Stimulated activated CD4-positive, alpha-beta T cell treated with anti-CD3 and anti-CD28 coated beads, Interleukin-12 subunit alpha, Interleukin-12 subunit beta, amount 100 ng/mL, for 4 hours (primary cell): ENCODE measurements around the gene CA11.
"Not testable (repeated sequence)": the region's sequence is repeated elsewhere in the genome, so short reads cannot be mapped to it uniquely, and the experiment has no call there.

Experiments used
- DNase-seq: peaks from one replicate; pipeline ENCODE4 v3.0.0-alpha.2; 2020

The CA11 gene

DNA sequence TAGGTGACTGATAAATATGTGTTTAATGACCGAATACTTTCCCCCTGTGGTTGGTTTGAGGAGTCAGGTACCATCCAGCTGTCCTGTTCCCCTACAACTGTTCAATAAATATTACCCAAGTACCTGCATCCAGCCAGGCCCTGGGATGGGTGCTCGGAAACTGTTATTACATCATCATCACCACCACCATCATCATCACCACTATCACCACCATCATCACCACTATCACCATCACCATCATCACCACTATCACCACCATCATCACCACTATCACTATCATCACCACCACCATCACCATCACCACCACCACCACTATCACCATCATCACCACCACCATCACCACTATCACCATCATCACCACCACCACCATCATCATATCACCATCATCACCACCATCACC lies 22.8 kb upstream of the CA11 start:
- DNase-seq: no peak

DNA sequence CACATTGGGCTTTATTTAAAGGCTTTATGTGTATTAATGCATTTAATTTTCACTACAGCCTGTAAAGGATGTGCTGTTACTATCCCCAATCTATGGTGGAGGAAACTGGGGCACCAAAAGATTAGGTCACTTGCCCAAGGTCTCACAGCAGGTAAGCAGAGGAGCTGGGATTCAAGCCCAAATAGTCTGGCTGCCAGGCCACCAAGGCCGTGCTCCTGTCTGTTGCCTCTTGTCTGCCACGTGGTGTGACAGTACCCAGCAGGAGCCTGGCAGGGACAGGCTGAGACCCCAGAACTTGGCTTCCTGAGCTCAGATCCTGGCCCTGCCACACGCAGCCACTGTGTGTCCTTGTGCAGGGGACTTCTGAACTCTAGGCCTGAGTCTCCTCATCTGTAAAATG lies 22.3 kb upstream of the CA11 start:
- DNase-seq: no peak

DNA sequence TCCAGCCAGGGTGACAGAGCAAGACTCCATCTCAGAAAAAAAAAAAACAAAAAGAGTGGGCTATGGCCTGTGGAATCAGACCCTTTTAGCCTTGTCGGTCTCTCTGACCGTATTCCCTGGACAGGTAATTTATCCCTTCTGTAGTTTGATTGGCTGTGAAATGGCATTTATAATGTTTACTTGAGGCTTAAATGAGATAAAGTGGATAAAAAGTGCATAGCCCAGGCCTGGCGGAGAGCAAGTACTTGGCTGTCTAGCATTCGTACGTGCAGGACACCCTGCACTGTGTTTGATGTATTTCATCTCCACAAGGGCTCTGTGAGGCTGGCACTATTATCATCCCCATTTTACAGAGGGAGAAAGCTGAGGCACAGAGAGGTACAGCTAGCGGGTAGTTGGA lies 19.8 kb upstream of the CA11 start:
- DNase-seq: no peak

DNA sequence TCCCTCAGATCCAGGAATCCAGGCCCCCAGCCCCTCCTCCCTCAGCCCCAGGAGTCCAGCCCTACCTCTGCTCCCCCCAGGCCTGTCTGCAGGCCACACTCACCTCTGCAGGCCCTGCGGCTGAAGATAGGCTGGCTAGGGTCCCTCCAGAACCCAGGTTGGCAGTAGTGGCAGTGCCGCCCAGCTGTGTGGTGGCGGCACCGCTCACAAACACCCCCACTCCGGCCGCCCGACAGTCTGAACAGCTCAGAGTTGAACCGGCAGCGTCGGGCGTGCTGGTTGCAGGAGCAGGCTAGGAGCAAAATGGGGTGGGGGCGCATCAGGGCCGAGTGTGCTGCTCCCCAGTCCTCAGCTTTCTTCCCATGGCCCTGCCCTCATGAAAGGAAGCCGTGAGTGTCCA lies 18.5 kb upstream of the CA11 start:
- DNase-seq: no peak

DNA sequence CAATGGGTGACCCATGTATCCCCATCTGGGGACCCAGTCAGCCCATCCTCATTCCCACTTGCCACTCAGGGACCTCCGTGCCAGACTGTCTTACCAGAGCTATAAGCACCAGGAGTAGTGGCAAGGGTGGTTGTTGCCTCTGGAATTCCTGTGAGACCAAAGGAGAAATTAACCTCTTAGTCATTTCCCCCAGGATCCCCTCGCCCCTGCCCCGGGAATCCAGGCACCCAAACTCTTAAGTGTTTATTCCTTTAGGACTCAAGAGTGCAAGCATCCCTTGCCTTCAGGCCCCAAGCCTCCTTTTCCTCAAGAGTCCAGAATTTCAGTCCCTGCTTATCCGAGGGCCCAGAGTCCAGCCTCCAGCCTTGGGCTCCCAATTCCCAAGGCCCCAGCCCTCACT lies 17.7 kb upstream of the CA11 start:
- no peak for DNase-seq

DNA sequence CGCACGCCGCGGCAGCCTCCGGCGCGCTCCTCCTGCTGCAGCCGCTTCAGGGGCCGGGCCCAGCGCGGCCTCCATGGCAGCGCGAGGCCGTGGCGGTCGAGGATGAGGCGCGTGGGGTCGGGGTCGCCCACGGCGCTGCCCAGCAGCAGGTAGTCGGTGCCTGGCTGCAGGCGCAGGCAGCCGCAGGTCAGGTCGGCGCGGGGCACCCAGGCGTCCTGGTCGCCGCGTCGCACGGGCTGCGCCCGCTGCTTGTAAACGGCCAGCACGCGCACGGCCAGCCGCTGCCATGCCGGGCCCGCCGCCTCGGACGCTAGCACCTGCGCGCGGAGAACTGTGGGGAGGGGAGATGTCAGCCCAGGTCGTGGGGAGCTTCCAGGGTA lies 15.7 kb upstream of the CA11 start:
- DNase-seq: no peak

DNA sequence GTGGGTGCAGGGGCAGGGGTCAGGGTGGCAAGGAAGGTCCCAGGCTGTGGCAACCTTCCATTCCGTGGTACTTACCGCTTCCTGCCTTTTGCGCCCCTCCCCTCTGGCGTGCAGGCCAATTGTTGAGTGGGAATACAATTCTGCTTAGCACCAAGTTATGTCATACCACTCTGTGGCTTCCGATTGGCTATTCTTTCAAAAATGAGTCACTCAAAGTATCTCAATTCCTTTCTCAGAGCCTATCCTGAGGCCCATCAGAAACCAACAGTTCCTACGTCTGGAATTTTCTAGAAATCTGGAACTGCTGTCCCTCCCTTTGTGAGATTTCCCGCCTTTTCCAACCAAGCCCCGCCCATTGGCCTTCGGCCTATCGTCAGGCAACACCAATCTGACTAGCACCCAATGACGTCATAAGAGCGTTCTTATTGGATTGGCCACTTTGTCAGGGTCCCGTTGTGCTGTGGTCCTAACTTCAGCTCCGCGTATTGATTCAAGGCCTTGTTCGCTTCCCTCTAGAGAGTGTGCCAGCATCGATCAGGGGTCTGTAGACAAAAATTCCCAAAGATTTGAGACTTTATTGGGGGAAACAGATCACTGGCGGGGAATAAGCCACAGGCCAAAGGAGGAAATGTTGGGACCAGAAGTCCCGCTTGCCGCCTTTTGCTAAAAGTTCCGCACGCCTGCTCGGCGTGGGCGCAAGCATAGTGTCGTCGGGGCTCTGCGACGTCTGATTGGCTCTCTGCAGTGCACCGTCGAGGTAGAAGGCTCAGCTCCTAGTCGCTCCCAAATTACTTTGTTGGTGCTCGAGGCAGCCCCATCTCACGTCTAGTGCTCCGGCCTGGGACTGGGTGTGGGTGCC lies 15.1 kb upstream of the CA11 start:
- peak; percentile 75 for DNase-seq

DNA sequence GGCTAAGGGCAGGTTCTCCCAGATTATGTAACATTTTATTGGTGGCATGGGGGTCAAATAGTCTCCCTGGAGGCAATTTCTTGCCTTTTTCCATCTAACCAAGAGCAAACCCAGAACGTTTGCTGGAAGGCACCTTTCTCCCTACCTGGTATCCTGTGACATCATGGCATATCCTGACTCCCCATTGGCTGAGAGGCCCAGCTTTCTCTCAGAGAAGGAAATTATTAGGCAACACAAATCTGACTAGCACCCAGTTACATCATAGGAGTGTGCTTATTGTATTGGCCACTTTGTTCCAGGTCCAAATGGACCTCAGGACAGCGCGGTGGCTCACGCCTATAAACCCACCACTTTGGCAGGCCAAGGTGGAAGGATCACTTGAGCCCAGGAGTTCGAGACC lies 13.8 kb upstream of the CA11 start:
- no peak for DNase-seq

DNA sequence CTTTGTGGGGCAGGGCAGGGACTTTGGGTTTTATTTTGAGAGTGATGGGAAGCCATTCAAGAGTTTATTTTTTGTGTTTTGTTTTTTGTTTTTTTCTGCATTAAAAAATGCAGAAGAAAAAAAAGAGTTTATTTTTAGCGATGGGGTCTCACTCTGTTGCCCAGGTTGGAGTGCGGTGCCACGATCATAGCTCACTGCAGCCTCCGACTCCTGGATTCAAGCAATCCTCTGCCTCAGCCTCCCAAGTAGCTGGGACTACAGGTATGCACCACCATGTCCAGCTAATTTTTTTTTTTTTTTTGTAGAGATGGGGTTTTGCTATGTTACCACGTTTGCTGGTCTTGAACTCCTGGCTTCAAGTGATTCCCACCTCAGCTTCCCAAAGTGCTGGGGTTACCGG lies 12.5 kb upstream of the CA11 start:
- DNase-seq: no peak

DNA sequence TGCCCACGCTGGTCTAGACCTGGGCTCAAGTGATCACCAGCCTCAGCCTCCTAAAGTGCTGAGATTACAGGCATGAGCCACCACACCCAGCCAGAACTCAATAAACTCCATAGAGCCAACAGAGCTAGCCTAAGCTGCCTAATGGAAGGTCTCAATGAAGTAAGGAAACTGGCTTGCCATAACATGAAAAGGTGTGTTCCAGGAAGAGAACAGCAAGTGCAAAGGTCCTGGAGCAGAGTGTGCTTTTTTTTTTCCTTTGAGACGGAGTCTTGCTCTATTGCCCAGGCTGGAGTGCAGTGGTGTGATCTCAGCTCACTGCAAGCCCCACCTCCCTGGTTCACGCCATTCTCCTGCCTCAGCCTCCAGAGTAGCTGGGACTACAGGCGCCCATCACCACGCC lies 11.8 kb upstream of the CA11 start:
- DNase-seq: not testable (repeated sequence)

DNA sequence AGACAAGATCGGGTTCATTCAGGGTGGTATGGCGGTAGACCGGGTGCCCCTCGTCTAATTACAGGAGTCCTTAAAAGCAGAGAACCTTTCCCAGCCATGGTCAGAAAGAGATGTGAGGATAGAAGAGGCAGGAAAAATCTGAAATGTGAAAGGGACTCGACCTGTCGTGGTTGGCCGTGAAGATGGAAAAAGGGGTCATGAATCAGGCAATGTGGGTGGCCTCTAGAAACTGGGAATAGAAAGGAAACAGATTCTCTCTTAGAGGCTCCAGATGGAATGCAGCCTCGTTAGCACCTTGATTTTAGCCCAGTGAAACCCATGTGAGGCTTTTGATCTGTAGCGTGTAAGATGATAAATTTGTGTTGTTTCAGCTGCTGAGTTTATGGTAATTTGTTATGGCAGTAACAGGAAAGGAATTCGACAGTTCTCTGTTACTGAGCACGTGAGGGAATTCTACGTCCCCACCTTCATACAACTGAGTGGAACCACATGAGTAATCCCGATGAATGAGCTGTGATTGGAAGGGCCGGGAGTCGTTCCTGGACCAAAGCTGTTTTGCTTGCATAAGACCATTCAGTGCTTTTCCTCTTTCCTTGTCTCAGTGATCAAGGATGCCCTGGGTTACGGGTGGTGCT lies 11.0 kb upstream of the CA11 start:
- no peak for DNase-seq

DNA sequence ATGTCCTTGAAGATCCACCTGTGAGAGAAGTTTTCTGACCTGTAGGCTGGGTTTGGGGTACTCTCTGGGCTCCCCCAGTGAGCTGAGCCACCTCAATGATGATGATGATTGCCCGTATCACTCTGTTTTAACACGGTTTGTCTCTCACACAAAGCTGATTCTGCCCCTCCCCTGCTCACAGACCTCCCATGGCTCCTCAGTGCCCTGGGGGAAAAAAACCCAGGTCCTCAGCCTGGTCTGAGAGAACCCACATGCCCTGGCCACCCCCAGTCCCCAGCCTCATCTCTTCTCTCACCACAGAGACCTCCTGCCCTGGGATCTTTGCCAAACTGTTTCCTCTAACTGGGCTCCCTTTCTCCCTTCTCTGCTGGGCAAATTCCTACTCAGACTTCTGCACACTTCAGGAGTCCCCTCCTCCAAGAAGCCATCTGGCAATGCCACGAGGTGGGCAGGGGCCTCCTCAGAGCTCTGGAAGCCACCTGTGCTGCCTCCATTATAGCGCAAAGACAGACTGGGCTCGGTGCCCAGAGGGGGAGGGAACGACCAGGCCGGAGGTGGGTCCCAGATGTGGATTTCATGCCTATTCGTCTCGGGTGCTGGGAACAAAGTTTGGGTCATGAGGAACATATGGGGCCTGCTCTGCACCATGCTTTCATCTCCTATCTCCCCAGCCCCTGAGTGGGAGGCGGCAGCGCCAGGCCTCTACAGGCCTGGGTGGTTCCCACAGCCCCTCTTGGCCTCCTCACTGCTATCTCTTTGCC lies 8.5 kb upstream of the CA11 start:
- no peak for DNase-seq

DNA sequence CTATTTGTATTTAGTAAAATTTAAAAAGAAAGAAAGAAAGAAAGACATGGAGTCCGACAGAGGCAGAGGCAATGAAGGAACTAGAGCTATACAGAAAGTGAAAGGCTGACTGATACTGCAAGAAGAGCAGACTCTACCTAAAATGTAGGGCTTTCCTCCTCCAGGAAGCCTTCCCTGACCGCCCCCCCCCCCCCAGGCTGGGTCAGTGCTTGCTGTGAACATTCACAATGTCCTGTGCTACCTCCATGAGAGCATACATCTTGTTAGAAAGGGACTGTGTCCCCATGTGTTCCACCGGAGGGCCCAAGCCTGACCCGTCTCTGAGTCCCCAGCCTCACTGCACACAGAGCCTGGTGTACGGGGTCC lies 5.7 kb upstream of the CA11 start:
- DNase-seq: no peak

DNA sequence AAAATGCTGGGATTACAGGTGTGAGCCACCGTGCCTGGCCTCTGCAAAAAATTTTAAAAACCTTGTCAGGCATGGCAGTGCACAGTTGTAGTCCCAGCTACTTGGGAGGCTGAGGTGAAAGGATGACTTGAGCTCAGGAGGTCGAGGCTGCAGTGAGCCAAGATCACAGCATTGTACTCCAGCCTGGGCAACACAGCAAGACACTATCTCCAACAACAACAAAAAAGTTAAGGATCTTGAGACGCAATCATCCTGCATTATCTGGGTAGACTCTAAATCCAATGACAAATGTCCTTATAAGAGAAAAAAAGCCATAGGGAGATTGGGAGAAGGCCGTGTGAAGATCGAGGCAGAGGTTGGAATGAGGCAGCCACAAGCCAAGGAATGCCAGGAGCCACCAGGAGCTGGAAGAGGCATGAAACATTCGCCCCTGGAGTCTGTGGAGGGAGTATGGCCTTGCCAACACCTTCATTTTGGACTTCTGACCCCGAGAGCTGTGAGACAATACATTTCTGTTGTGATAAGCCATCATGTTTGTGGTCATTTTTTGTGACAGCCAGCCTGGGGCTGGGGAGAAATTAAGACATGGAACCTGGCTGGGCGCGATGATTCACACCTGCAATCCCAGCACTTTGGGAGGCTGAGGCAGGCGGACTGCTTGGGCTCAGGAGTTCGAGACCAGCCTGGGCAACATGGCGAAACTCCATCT lies 5.1 kb upstream of the CA11 start:
- no peak for DNase-seq

DNA sequence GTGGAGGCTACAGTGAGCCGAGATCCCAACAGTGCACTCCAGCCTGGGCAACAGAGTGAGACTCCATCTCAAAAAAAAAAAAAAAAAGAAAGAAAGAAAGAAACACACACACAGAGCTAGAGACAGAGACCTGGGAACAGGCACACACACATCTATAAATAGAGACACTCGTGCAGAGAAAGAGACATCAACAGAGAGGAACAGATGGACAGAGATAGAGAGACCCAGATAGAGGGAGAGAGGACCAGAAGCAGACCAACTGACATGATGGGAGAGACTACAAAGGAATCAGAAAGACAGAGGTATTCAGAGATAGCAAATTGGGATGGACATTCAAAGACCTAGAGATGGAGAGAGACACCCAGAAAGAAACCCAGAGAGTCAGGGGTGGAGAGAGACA lies 2.1 kb upstream of the CA11 start:
- no peak for DNase-seq

DNA sequence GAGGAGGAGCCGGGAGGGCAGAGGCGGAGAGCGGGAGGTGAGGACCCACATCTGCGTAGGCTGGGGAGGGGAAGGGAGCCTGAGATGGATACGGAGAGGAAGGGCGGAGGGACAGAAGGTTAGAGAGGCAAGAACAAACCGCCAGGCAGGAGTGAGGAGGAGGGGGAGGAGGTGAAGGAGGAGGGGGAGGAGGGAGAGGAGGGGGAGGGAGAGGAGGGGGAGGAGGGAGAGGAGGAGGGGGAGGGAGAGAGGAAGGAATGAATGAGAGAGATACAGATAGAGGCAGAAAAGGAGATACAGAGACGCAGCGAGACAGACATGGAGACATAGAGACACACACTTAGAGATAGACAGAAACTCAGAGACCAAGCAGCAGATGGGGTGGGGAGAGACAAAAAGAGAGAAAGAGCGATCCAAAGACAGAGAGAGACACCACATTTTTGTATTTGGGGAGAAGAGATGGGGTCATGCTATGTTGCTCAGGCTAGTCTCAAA lies 782 bp upstream of the CA11 start:
- DNase-seq: no peak

DNA sequence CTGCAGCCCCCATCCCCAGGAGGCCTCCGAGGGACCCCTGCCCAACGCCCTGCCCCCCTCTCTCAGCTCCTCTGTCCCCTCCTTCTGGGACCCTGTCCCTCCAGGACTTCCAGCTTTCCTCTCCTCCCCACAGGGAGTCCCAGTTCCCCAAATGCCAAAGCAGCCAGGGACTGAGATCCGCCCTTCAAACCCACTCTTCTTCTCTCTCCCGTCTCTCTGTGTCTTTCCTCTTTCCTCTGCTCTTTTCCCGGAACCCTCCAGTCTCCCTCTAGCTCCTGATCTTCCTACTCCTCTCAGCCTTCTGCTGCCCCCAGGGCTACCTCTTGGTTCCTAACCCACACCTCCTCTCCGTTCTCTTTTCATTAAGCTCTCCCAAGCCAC lies 377 bp downstream of the CA11 start:
- DNase-seq: no peak

DNA sequence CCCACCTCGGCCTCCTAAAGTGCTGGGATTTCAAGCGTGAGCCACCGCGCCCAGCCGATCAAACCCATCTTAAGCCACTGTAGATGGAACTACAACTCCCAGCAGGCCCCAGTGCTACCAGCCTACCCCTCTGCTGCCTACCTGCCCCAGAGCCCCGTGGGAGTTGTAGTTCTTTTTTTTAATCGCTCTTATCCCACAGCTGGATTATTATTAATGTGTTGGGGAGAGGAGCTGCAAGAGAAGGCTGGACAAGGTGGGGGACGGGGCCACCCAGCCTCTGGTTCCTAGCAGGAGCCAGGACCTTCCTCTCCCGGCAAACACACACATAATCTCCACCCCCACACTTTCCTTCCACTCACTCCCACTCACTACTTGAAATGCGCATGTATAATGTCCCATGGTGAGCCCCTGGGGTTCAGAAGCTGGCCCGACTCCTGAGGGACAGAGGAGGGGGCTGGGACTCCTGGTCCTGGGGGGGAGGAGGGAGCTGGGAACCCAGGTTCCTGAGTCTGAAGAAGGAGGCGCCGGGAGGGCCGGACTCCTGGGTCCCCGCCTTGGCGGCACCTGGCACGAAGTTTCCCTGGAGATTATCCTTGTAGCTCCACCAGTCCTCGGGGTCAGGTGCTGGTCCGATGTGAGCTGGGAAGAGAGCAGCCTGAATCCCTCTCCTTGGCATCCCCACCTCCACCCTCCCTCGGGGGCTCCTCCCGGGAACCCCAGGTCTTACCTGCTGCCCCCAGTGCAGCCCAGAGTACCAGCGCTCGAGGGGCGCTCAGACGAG lies 958 bp downstream of the CA11 start:
- DNase-seq: peak; percentile 68

DNA sequence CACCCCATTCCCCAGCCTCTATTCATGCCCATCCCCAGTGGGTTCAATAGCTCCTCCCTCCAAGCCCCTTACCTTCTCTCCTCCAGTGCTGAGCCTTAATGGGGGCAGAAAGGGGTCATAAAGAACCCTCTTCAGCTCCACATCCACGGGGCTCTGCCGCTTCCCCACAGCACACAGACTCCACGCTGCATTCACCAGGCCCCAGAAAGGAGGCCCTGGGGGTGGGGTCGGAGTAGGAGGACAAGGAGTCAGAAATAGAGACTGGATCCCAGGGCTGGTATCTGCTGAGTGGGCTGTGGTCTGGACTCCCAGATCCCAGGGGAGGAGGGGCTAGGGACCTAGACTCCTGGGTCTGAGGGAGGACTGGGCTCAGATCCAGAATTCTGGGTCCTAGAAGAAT lies 1.6 kb downstream of the CA11 start:
- no peak for DNase-seq

DNA sequence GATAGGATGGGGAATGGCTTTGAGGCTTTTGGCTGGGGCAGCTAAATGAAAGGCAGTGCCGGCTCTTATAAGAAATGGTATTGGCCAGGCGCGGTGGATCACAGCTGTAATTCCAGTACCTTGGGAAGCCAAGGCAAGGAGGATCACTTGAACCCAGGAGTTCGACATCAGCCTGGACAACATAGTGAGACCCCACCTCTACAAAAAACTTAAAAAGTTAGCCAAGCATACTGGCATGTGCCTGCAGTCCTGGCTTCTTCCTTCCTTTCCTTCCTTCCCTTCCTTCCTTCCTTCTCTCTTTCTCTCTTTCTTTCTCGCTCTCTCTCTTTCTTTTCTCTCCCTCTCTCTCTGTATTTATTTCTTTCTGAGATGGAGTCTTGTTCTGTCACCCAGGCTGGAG lies 3.1 kb downstream of the CA11 start:
- DNase-seq: no peak

DNA sequence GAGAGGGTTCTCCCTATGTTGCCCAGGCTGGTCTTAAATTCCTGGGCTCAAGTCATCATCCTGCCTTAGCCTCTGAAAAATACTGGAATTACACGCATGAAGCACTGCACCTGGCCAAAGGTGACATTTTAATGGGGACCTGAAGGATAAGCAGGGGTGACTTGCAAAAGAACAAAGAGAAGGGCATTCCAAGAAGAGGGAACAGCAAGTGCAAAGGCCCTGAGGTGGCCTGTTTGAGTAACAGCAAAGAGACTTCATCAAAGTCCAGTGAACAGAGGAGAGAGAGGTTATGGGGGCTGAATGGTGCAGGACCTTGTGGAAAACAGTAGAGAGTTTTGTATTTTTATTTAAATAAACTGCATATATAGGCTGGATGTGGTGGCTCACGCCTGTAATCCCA lies 4.1 kb downstream of the CA11 start:
- DNase-seq: no peak
